ENCODE data around the gene MSL3B.

- TF ChIP-seq SUZ12 (IDR thresholded peaks at IDR 0.05; ENCODE audit: extremely low read depth, insufficient read depth, insufficient read length) = no peak
- TF ChIP-seq YY1 (IDR thresholded peaks at IDR 0.05; ENCODE audit: insufficient read depth, insufficient read length) = no peak
Measured at GRCh38 chr2:233828546-233829192, 39.5 kb downstream of the MSL3B start.

Measured in NT2/D1 (cell line).